Breast epithelium (tissue), 4 donors: ENCODE data around the gene ERF. TPM values are rescaled to one million over a fixed set of nuclear protein-coding genes. Genes with fewer than 3 reads are reported as not detected.

ENCODE experiments used
- DNase-seq, 2 donors: peaks; one replicate each; pipeline ENCODE4 v3.0.0-alpha.2; 2019; ENCODE audit warnings: low spot score in 2 of 2
- H3K27ac ChIP-seq, 2 donors: fragments of 200-600 bp; sonication (generic) in 1 of 2; one replicate each; pipeline ENCODE4 v1.5.1; 2016 to 2019; ENCODE audit warnings: mild to moderate bottlenecking in 1 of 2
- H3K27me3 ChIP-seq, 2 donors: fragments of 200-600 bp; sonication (generic) in 1 of 2; one replicate each; pipeline versions ENCODE4 v1.5.1 to v1.6.0; 2017 to 2019; ENCODE audit warnings: control low read depth in 1 of 2, mild to moderate bottlenecking in 1 of 2
- H3K36me3 ChIP-seq: fragments of 200-600 bp; one replicate; pipeline ENCODE4 v1.5.1; 2019
- H3K4me1 ChIP-seq, 2 donors: fragments of 200-600 bp; sonication (generic); one replicate each; pipeline ENCODE4 v1.5.1; 2016 to 2019; ENCODE audit warnings: control low read depth in 1 of 2
- H3K4me3 ChIP-seq, 3 donors: fragments of 200-600 bp; sonication (generic); 1 replicate in 2 of 3; 2 replicates in 1 of 3; pipeline ENCODE4 v1.5.1; 2016 to 2019; ENCODE audit warnings: mild to moderate bottlenecking in 3 of 3, moderate library complexity in 2 of 3
- H3K9me3 ChIP-seq, 2 donors: fragments of 200-600 bp; sonication (generic) in 1 of 2; one replicate each; pipeline ENCODE4 v1.5.1; 2016 to 2019; ENCODE audit warnings: control low read depth in 1 of 2
- CTCF ChIP-seq, 3 donors: fragments of 450-650 bp; IDR thresholded peaks; one replicate each; pipeline ENCODE4 v1.5.1; 2016 to 2017; ENCODE audit warnings: antibody characterized with exemption in 3 of 3, mild to moderate bottlenecking in 3 of 3, moderate library complexity in 3 of 3
- POLR2A ChIP-seq: fragments of 450-650 bp; IDR thresholded peaks from one replicate; pipeline ENCODE4 v1.6.1; 2016; ENCODE audit warnings: antibody characterized with exemption, mild to moderate bottlenecking, moderate library complexity
- POLR2AphosphoS5 ChIP-seq, 3 donors: sonication (generic); formaldehyde crosslinking; IDR thresholded peaks; one replicate each; pipeline ENCODE4 v1.6.1; 2017; ENCODE audit warnings: antibody characterized with exemption in 3 of 3
- intact Hi-C: fragments of 100-400 bp; cut with DNase I; formaldehyde crosslinking; loops from one replicate; pipeline ENCODE4 v1.15.1; 2023; ENCODE audit warnings: low total_unique reads
- total RNA-seq, 3 donors: library from RNA; depleted of rRNA; stranded (reverse); fragments of >200 nt; gene quantifications; one replicate each; pipeline ENCODE4 v1.1.0, GENCODE V29; 2016

Gene ERF
- total RNA-seq, 3 donors from 2014 or later = 11.4 to 38.6 (median 24.3) TPM

- Histone ChIP-seq H3K4me1 (peaks cover 14 to 46% of the 10 kb centered on the region in 2 donors), H3K4me3 (peak overlapping the region in 2 of 3 donors; percentile 41 to 83), H3K9me3 (no peaks in the 10 kb centered on the region), H3K27me3 (no peaks in the 10 kb centered on the region), H3K27ac (peak overlapping the region; percentile 97 to 100), H3K36me3 (no peaks in the 10 kb centered on the region)
- intact Hi-C loops = no loop called here
- TF ChIP-seq POLR2AphosphoS5 (IDR thresholded peaks at IDR 0.05) = no peak
- TF ChIP-seq POLR2A = no peak
- TF ChIP-seq CTCF (IDR thresholded peaks at IDR 0.05) = no peak
- DNase-seq = peak in 1 of 2 donors; percentile 68
Observed at GRCh38 chr19:42278452-42279154, 23.7 kb upstream of the ERF start.

GRCh38 chr19:42277821-42278451, 23.0 kb upstream of the ERF start:
- H3K9me3 ChIP-seq = no peaks in the 10 kb centered on the region
- H3K4me3 ChIP-seq = peak overlapping the region in 2 of 3 donors; percentile 14 to 41
- DNase-seq = peak; percentile 67 to 91
- H3K4me1 ChIP-seq = peaks cover 13 to 41% of the 10 kb centered on the region in 2 donors
- TF ChIP-seq POLR2AphosphoS5 (IDR thresholded peaks at IDR 0.05) = peak in 2 of 3 donors; percentile 43 to 46
- no peak for TF ChIP-seq POLR2A
- H3K27ac ChIP-seq = peak overlapping the region; percentile 97 to 100
- H3K27me3 ChIP-seq = no peaks in the 10 kb centered on the region
- intact Hi-C loops = no loop called here
- H3K36me3 ChIP-seq = no peaks in the 10 kb centered on the region

GRCh38 chr19:42276821-42277220, 21.9 kb upstream of the ERF start:
- H3K27me3 ChIP-seq = no peaks in the 10 kb centered on the region
- no peak for DNase-seq
- H3K9me3 ChIP-seq = no peaks in the 10 kb centered on the region
- peaks cover 10 to 32% of the 10 kb centered on the region in 2 donors for H3K4me1 ChIP-seq
- peak overlapping the region; percentile 97 to 100 for H3K27ac ChIP-seq
- TF ChIP-seq CTCF (IDR thresholded peaks at IDR 0.05) (no peak), POLR2AphosphoS5 (IDR thresholded peaks at IDR 0.05) (no peak), POLR2A (no peak)
- no peak overlapping the region for H3K4me3 ChIP-seq
- intact Hi-C loops = no loop called here
- no peaks in the 10 kb centered on the region for H3K36me3 ChIP-seq

- H3K27me3 ChIP-seq = no peaks in the 10 kb centered on the region
- intact Hi-C loops = no loop called here
- TF ChIP-seq POLR2AphosphoS5 (IDR thresholded peaks at IDR 0.05) = no peak
- no peak for TF ChIP-seq POLR2A
- TF ChIP-seq CTCF (IDR thresholded peaks at IDR 0.05) = no peak
- peaks cover 5 to 31% of the 10 kb centered on the region in 2 donors for H3K4me1 ChIP-seq
- no peaks in the 10 kb centered on the region for H3K9me3 ChIP-seq
- no peak for DNase-seq
- no peak overlapping the region for H3K4me3 ChIP-seq
- H3K27ac ChIP-seq = peak overlapping the region; percentile 97 to 100
- no peaks in the 10 kb centered on the region for H3K36me3 ChIP-seq
Observed at GRCh38 chr19:42276284-42276683, 21.4 kb upstream of the ERF start.

- no peaks in the 10 kb centered on the region for H3K36me3 ChIP-seq
- TF ChIP-seq CTCF (IDR thresholded peaks at IDR 0.05) (no peak), POLR2A (no peak)
- H3K4me1 ChIP-seq = peaks cover 8 to 34% of the 10 kb centered on the region in 2 donors
- intact Hi-C loops = no loop called here
- DNase-seq = no peak
- H3K9me3 ChIP-seq = no peaks in the 10 kb centered on the region
- no peaks in the 10 kb centered on the region for H3K27me3 ChIP-seq
- H3K4me3 ChIP-seq = no peak overlapping the region
- peak overlapping the region; percentile 69 to 97 for H3K27ac ChIP-seq
Observed at GRCh38 chr19:42275517-42275916, 20.6 kb upstream of the ERF start.
